Measurements from ENCODE around the gene AKR1A1.

DNA sequence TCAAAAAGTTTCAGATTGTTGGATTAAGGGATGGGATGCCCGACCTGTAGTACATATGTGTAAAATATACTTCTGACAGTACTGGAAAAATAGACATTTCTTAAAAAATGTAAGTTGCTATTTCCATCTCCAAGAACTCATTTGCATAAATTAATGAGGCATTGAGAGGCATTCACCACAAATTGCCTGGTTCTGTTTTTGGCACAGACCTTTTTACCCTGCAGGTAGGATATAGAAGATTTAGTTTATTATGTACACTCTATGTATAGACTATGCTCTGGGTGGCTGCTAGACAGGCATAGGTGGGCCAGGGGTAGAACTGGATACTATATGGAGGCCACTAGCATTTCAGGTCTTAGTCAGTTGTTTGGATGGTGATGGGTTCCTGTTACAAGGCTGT is 65.3 kb downstream of the AKR1A1 start:
- no peak for TF ChIP-seq REST (IDR thresholded peaks at IDR 0.05; ENCODE audit: insufficient read depth in 1 of 2, low read depth in 2 of 2, low read length in 1 of 2)
- no peak for TF ChIP-seq POLR2AphosphoS5 (IDR thresholded peaks at IDR 0.05; ENCODE audit: low read depth, low read length)

All from Panc1 (cell line).